Measurements from ENCODE around the gene VTCN1.

The VTCN1 gene

DNA sequence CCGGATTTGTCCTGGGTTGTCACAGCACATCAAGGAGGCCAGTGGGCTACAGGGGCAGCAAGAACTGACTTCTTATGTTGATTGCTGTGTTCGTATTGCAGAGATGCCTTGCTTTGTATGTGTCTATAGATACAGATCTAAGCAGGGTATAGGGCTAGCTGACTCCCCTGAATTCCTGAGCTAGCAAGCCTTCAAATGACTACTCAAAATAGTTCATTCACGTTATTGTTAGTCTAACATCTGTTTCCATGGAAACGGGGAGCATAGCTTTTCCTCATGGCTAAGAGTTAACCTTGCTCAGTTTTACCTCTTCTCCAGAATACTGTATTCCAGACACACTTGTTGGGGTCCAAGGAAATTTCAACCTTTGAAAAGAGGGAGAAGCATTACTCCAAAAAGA lies 113.3 kb downstream of the VTCN1 start:
- Histone ChIP-seq H3K27me3 (ENCODE audit: control insufficient read depth in 1 of 2, insufficient read depth in 2 of 2, low read length in 2 of 2) (no peaks in the 10 kb centered on the region), H3K36me3 (ENCODE audit: control insufficient read depth in 2 of 2, insufficient read depth in 2 of 2, low read length in 2 of 2) (peaks cover 0 to 2% of the 10 kb centered on the region in 2 donors), H3K4me1 (ENCODE audit: control insufficient read depth, insufficient read depth, low read length) (peaks cover 11% of the 10 kb centered on the region), H3K4me3 (ENCODE audit: low read length in 2 of 2) (no peak overlapping the region), H3K9me3 (ENCODE audit: control insufficient read depth in 2 of 2, low read length in 2 of 2) (no peaks in the 10 kb centered on the region), H3K9ac (ENCODE audit: low read length in 2 of 2) (no peak overlapping the region), H3K27ac (ENCODE audit: low read length) (no peak overlapping the region)

DNA sequence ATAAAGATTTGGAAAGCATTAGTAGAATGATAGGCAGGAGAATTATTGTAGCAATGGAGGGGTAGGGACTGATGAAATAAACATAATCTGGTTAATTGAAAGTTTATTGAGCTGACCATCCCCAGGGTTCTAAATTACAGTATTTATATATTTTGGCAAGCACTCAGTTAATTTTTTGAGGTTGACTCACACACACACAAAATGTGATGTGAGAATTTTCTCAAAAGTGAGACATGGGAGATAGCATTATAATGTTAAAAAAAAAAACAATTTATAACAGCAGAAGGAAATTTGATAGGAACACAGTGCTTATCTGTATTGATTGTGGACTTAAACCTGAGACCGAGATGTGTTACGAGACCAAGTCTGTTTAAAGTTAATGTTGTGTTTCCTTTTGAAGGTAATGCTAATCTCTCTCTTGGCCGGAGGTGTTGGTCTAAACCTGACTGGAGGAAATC lies 113.7 kb downstream of the VTCN1 start:
- Histone ChIP-seq H3K36me3 (ENCODE audit: control insufficient read depth in 2 of 2, insufficient read depth in 2 of 2, low read length in 2 of 2) (peaks cover 0 to 2% of the 10 kb centered on the region in 2 donors), H3K4me1 (ENCODE audit: control insufficient read depth, insufficient read depth, low read length) (peaks cover 11% of the 10 kb centered on the region), H3K9ac (ENCODE audit: low read length in 2 of 2) (no peak overlapping the region), H3K4me3 (ENCODE audit: low read length in 2 of 2) (no peak overlapping the region), H3K27ac (ENCODE audit: low read length) (no peak overlapping the region), H3K9me3 (ENCODE audit: control insufficient read depth in 2 of 2, low read length in 2 of 2) (no peaks in the 10 kb centered on the region), H3K27me3 (ENCODE audit: control insufficient read depth in 1 of 2, insufficient read depth in 2 of 2, low read length in 2 of 2) (no peaks in the 10 kb centered on the region)

DNA sequence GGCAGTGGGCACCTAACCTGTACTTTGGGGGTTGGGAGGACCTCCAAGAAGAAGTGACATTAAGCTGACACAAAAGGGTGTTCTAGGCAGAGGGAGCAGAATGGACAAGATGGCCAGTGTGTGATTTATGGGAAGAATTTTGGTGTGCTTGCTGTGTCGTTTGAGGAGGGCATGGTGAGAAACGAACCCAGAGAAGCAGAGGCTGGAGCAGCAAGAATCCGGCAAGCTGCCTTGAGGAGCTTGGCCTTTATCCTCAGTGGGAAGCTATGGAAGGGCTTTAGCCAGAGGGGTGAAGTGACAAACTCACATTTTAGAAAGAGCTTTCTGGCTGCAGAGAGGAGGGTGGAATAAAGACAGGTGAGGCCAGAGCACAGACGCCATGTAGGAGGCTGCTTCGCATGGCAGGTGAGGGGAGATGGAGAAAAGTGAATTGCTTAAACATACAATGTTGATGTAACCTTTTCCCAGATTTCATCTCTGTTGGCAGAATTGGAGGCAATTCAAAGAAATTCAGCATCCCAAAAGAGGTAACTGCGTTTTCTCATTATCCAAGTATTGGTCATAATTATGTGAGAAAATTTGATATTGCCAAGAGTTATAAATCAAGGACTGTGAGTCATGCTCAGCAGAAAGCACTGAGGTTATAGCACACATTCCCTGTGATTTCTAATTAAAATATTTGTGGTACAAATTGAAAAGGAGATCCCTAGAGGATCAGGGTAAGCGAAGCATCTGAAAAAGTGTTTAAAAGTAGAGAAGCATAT lies 115.7 kb downstream of the VTCN1 start:
- Histone ChIP-seq H3K4me1 (ENCODE audit: control insufficient read depth, insufficient read depth, low read length) (peaks cover 11% of the 10 kb centered on the region), H3K36me3 (ENCODE audit: control insufficient read depth in 2 of 2, insufficient read depth in 2 of 2, low read length in 2 of 2) (peaks cover 0 to 2% of the 10 kb centered on the region in 2 donors), H3K9me3 (ENCODE audit: control insufficient read depth in 2 of 2, low read length in 2 of 2) (no peaks in the 10 kb centered on the region), H3K4me3 (ENCODE audit: low read length in 2 of 2) (no peak overlapping the region), H3K27ac (ENCODE audit: low read length) (no peak overlapping the region), H3K9ac (ENCODE audit: low read length in 2 of 2) (no peak overlapping the region), H3K27me3 (ENCODE audit: control insufficient read depth in 1 of 2, insufficient read depth in 2 of 2, low read length in 2 of 2) (no peaks in the 10 kb centered on the region)

DNA sequence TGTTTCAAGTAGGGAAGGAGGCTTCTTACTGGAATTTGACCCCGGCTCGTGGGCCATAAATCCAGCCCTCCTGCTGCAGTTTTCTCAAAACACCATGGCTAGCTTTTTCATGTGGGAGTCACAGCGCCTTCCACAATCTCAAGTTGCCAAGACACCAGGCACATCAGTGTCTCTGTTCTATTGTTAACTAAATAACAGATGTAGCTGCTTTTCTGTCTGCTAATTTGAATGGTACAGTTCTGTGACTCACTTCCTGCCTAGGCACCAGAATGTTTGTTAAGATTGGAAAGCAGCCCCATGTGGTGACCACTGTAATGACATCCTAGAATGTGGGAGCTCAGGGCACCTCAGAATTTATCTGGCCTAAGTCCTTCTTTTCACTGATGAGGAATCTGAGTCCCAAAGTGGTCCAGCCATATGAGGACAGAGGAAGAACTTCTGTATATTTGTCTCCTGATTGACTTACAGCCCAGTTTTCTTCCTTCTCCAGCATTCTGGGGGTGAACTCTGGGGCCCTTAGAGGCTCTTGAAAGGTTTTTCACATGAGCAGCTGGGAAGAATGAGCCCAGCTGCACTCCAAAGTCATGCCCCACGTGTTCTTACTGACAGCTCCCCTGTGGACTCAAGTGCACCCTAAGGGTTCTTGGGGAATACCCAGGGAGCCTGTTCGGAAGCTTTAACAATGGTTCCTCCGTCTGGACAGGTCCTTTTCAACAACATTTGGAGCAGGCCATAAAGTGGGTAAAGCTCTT lies 116.7 kb downstream of the VTCN1 start:
- peaks cover 11% of the 10 kb centered on the region for H3K4me1 ChIP-seq (ENCODE audit: control insufficient read depth, insufficient read depth, low read length)
- peak overlapping the region; percentile 53 for H3K27ac ChIP-seq (ENCODE audit: low read length)
- H3K9ac ChIP-seq (ENCODE audit: low read length in 2 of 2), result no peak overlapping the region
- H3K36me3 ChIP-seq (ENCODE audit: control insufficient read depth in 2 of 2, insufficient read depth in 2 of 2, low read length in 2 of 2), result peaks cover 0 to 2% of the 10 kb centered on the region in 2 donors
- H3K27me3 ChIP-seq (ENCODE audit: control insufficient read depth in 1 of 2, insufficient read depth in 2 of 2, low read length in 2 of 2), result no peaks in the 10 kb centered on the region
- H3K4me3 ChIP-seq (ENCODE audit: low read length in 2 of 2), result no peak overlapping the region
- H3K9me3 ChIP-seq (ENCODE audit: control insufficient read depth in 2 of 2, low read length in 2 of 2), result no peaks in the 10 kb centered on the region

Measured in stomach smooth muscle (tissue), 2 donors.